Measurements from ENCODE around the gene IL12RB1. TPM values are rescaled to one million over a fixed set of nuclear protein-coding genes. Genes with fewer than 3 reads are reported as not detected.

IL12RB1 gene
- total RNA-seq, result 10 to 100 TPM; 17.2 to 20.0 TPM

- ChIA-PET POLR2A (interaction anchor here (0.7 to 1.2 kb wide), 3 partner anchors 16 to 529 kb away, joined by 3 to 5 read pairs (median 3); no protein-coding TSS in a partner anchor), CTCF (interaction anchor here (0.5 to 1.4 kb wide), 8 partner anchors 11 to 90 kb away, joined by 3 to 6 read pairs (median 3); no protein-coding TSS in a partner anchor)
- intact Hi-C loops (cut with DNase I, micrococcal nuclease), result no loop called here
- DNase-seq, result peak; percentile 82
- H3K36me3 Mint-ChIP-seq (ENCODE audit: low read depth), result peaks cover 11% of the 10 kb centered on the region
- peak; percentile 43 for ATAC-seq
- peak within 1 kb of the TSS; percentile 83 for H3K4me3 Mint-ChIP-seq
- H3K27me3 Mint-ChIP-seq, result no peaks in the 10 kb centered on the region
- peaks cover 74% of the 10 kb centered on the region for H3K4me1 Mint-ChIP-seq
- H3K9me3 Mint-ChIP-seq (ENCODE audit: low read depth), result no peaks in the 10 kb centered on the region
- H3K27ac Mint-ChIP-seq, result peak within 1 kb of the TSS; percentile 93
Measured at GRCh38 chr19:18086590-18087138, at the start of gene IL12RB1. TSS of gene IL12RB1 (minus strand) at chr19:18086934. CDS start at chr19:18086823, 111 bp downstream.

GRCh38 chr19:18135712-18136584, 49.2 kb upstream of the IL12RB1 start:
- DNase-seq (no peak), ATAC-seq (no peak)
- no peak overlapping the region for H3K4me3 Mint-ChIP-seq
- ChIA-PET CTCF (no interaction called here), POLR2A (no interaction called here)
- no peaks in the 10 kb centered on the region for H3K27me3 Mint-ChIP-seq
- no peak overlapping the region for H3K27ac Mint-ChIP-seq
- intact Hi-C loops (cut with DNase I, micrococcal nuclease), result no loop called here
- peaks cover 36% of the 10 kb centered on the region for H3K36me3 Mint-ChIP-seq (ENCODE audit: low read depth)
- H3K4me1 Mint-ChIP-seq, result no peaks in the 10 kb centered on the region
- H3K9me3 Mint-ChIP-seq (ENCODE audit: low read depth), result no peaks in the 10 kb centered on the region

- H3K4me3 Mint-ChIP-seq, result no peak overlapping the region
- peak; percentile 53 for ATAC-seq
- ChIA-PET CTCF (no interaction called here), POLR2A (no interaction called here)
- intact Hi-C loops (cut with DNase I, micrococcal nuclease), result no loop called here
- peaks cover 37% of the 10 kb centered on the region for H3K36me3 Mint-ChIP-seq (ENCODE audit: low read depth)
- H3K9me3 Mint-ChIP-seq (ENCODE audit: low read depth), result no peaks in the 10 kb centered on the region
- no peaks in the 10 kb centered on the region for H3K4me1 Mint-ChIP-seq
- peak; percentile 46 for DNase-seq
- H3K27me3 Mint-ChIP-seq, result no peaks in the 10 kb centered on the region
- H3K27ac Mint-ChIP-seq, result no peak overlapping the region
Measured at GRCh38 chr19:18131841-18132596, 45.3 kb upstream of the IL12RB1 start.

- CTCF ChIA-PET, result interaction anchor here (0.6 kb wide), 1 partner anchor 19 kb away, joined by 3 read pairs; no protein-coding TSS in a partner anchor
- no peak for ATAC-seq
- no peaks in the 10 kb centered on the region for H3K9me3 Mint-ChIP-seq (ENCODE audit: low read depth)
- DNase-seq, result no peak
- H3K36me3 Mint-ChIP-seq (ENCODE audit: low read depth), result peaks cover 33% of the 10 kb centered on the region
- POLR2A ChIA-PET, result no interaction called here
- intact Hi-C loops (cut with DNase I, micrococcal nuclease), result no loop called here
- H3K4me1 Mint-ChIP-seq, result no peaks in the 10 kb centered on the region
- H3K4me3 Mint-ChIP-seq, result no peak overlapping the region
- no peak overlapping the region for H3K27ac Mint-ChIP-seq
- H3K27me3 Mint-ChIP-seq, result no peaks in the 10 kb centered on the region
Measured at GRCh38 chr19:18130523-18131242, 43.9 kb upstream of the IL12RB1 start.

GRCh38 chr19:18128805-18129204, 42.1 kb upstream of the IL12RB1 start:
- H3K4me3 Mint-ChIP-seq, result no peak overlapping the region
- no peak overlapping the region for H3K27ac Mint-ChIP-seq
- H3K4me1 Mint-ChIP-seq, result no peaks in the 10 kb centered on the region
- no peak for DNase-seq
- ChIA-PET POLR2A (interaction anchor here (0.6 kb wide), 2 partner anchors 24 to 192 kb away, joined by 3 to 4 read pairs; partner anchors contain the start of gene PIK3R2), CTCF (no interaction called here)
- no peak for ATAC-seq
- H3K9me3 Mint-ChIP-seq (ENCODE audit: low read depth), result no peaks in the 10 kb centered on the region
- intact Hi-C loops (cut with DNase I, micrococcal nuclease), result no loop called here
- peaks cover 36% of the 10 kb centered on the region for H3K36me3 Mint-ChIP-seq (ENCODE audit: low read depth)
- H3K27me3 Mint-ChIP-seq, result no peaks in the 10 kb centered on the region

GRCh38 chr19:18128044-18128443, 41.3 kb upstream of the IL12RB1 start:
- intact Hi-C loops (cut with DNase I, micrococcal nuclease), result no loop called here
- Mint-ChIP-seq H3K4me1 (no peaks in the 10 kb centered on the region), H3K27ac (no peak overlapping the region), H3K9me3 (ENCODE audit: low read depth) (no peaks in the 10 kb centered on the region), H3K27me3 (no peaks in the 10 kb centered on the region), H3K4me3 (no peak overlapping the region), H3K36me3 (ENCODE audit: low read depth) (peaks cover 41% of the 10 kb centered on the region)
- DNase-seq (peak; percentile 18), ATAC-seq (peak; percentile 68)
- POLR2A ChIA-PET, result no interaction called here
- CTCF ChIA-PET, result no interaction called here

- peaks cover 2% of the 10 kb centered on the region for H3K4me1 Mint-ChIP-seq
- H3K9me3 Mint-ChIP-seq (ENCODE audit: low read depth), result no peaks in the 10 kb centered on the region
- ATAC-seq (no peak), DNase-seq (no peak)
- H3K27ac Mint-ChIP-seq, result no peak overlapping the region
- intact Hi-C loops (cut with DNase I, micrococcal nuclease), result no loop called here
- peaks cover 35% of the 10 kb centered on the region for H3K36me3 Mint-ChIP-seq (ENCODE audit: low read depth)
- ChIA-PET CTCF (no interaction called here), POLR2A (no interaction called here)
- no peaks in the 10 kb centered on the region for H3K27me3 Mint-ChIP-seq
- no peak overlapping the region for H3K4me3 Mint-ChIP-seq
Measured at GRCh38 chr19:18126097-18126496, 39.4 kb upstream of the IL12RB1 start.

- POLR2A ChIA-PET, result no interaction called here
- no peaks in the 10 kb centered on the region for H3K9me3 Mint-ChIP-seq (ENCODE audit: low read depth)
- intact Hi-C loops (cut with DNase I, micrococcal nuclease), result no loop called here
- DNase-seq (no peak), ATAC-seq (no peak)
- H3K27ac Mint-ChIP-seq, result no peak overlapping the region
- H3K27me3 Mint-ChIP-seq, result no peaks in the 10 kb centered on the region
- H3K4me3 Mint-ChIP-seq, result no peak overlapping the region
- CTCF ChIA-PET, result no interaction called here
- H3K4me1 Mint-ChIP-seq, result peaks cover 21% of the 10 kb centered on the region
- H3K36me3 Mint-ChIP-seq (ENCODE audit: low read depth), result peaks cover 31% of the 10 kb centered on the region
Measured at GRCh38 chr19:18123819-18124218, 37.1 kb upstream of the IL12RB1 start.

- CTCF ChIA-PET, result interaction anchor here (0.9 kb wide), 1 partner anchor 29 kb away, joined by 3 read pairs; no protein-coding TSS in a partner anchor
- Mint-ChIP-seq H3K4me1 (peaks cover 28% of the 10 kb centered on the region), H3K9me3 (ENCODE audit: low read depth) (no peaks in the 10 kb centered on the region), H3K27ac (no peak overlapping the region), H3K27me3 (no peaks in the 10 kb centered on the region), H3K36me3 (ENCODE audit: low read depth) (peaks cover 25% of the 10 kb centered on the region), H3K4me3 (no peak overlapping the region)
- DNase-seq, result no peak
- POLR2A ChIA-PET, result no interaction called here
- ATAC-seq, result no peak
- intact Hi-C loops (cut with DNase I, micrococcal nuclease), result no loop called here
Measured at GRCh38 chr19:18122860-18123795, 36.4 kb upstream of the IL12RB1 start.

GRCh38 chr19:18122424-18122823, 35.7 kb upstream of the IL12RB1 start:
- ChIA-PET CTCF (interaction anchor here (0.9 kb wide), 1 partner anchor 29 kb away, joined by 3 read pairs; no protein-coding TSS in a partner anchor), POLR2A (no interaction called here)
- Mint-ChIP-seq H3K9me3 (ENCODE audit: low read depth) (no peaks in the 10 kb centered on the region), H3K4me1 (peaks cover 31% of the 10 kb centered on the region), H3K27me3 (no peaks in the 10 kb centered on the region), H3K27ac (no peak overlapping the region), H3K36me3 (ENCODE audit: low read depth) (peaks cover 25% of the 10 kb centered on the region), H3K4me3 (no peak overlapping the region)
- intact Hi-C loops (cut with DNase I, micrococcal nuclease), result no loop called here
- no peak for ATAC-seq
- DNase-seq, result no peak
